ENCODE results near the gene SRPX. TPM values are rescaled to one million over a fixed set of nuclear protein-coding genes. Genes with fewer than 3 reads are reported as not detected.

The SRPX gene
- total and polyA plus RNA-seq, 10 of the 15 experiments (the other 5 are each of a cell fraction or from before 2014, with no cell fraction given), result 0.05 to 0.79 (median 0.23) TPM; not detected in 1

DNA sequence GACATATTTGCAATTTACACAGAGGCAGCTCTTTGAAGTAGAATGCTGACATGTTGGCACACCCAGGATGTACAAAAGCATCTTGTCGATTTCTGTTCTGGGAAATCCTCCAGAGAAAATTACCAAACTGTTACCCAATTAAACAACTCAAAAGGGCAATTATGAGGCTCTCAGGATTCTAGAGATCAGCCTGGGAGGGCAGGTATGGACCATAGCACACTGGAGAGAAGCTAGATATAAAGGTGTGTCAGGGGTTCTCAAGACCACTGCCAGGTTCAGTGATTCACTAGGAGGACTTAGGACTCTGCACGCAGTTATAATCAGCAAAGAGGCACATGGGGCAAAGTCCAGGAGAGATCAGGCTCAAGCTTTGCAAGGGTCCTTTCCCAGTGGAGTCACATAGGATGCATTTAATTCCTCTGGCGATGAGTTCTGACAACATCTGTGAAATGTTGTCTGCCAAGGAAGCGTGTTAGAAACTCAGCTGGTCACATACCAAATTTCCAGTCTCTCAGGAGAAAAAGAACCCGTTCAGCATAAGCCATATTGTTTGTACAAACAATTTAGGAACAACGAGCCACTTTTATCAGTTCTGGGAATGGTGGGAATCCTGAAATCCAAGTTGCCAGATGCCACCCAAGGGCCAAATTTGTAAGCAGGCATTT, 113.5 kb downstream of the SRPX start (continued):
- TF ChIP-seq, protein P1, sequence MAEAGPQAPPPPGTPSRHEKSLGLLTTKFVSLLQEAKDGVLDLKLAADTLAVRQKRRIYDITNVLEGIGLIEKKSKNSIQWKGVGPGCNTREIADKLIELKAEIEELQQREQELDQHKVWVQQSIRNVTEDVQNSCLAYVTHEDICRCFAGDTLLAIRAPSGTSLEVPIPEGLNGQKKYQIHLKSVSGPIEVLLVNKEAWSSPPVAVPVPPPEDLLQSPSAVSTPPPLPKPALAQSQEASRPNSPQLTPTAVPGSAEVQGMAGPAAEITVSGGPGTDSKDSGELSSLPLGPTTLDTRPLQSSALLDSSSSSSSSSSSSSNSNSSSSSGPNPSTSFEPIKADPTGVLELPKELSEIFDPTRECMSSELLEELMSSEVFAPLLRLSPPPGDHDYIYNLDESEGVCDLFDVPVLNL (IDR thresholded peaks at IDR 0.05; ENCODE audit: low read depth, low read length), result no peak
- TF ChIP-seq SREBF1 (IDR thresholded peaks at IDR 0.05; ENCODE audit: low read length), result no peak
- no peak for TF ChIP-seq CHD1 (IDR thresholded peaks at IDR 0.05; ENCODE audit: low read depth, low read length)
- no peak for TF ChIP-seq EP300 (IDR thresholded peaks at IDR 0.05; ENCODE audit: borderline replicate concordance in 1 of 2, control insufficient read depth in 1 of 2, low read depth in 2 of 2, low read length in 2 of 2)
- TF ChIP-seq, protein P2, sequence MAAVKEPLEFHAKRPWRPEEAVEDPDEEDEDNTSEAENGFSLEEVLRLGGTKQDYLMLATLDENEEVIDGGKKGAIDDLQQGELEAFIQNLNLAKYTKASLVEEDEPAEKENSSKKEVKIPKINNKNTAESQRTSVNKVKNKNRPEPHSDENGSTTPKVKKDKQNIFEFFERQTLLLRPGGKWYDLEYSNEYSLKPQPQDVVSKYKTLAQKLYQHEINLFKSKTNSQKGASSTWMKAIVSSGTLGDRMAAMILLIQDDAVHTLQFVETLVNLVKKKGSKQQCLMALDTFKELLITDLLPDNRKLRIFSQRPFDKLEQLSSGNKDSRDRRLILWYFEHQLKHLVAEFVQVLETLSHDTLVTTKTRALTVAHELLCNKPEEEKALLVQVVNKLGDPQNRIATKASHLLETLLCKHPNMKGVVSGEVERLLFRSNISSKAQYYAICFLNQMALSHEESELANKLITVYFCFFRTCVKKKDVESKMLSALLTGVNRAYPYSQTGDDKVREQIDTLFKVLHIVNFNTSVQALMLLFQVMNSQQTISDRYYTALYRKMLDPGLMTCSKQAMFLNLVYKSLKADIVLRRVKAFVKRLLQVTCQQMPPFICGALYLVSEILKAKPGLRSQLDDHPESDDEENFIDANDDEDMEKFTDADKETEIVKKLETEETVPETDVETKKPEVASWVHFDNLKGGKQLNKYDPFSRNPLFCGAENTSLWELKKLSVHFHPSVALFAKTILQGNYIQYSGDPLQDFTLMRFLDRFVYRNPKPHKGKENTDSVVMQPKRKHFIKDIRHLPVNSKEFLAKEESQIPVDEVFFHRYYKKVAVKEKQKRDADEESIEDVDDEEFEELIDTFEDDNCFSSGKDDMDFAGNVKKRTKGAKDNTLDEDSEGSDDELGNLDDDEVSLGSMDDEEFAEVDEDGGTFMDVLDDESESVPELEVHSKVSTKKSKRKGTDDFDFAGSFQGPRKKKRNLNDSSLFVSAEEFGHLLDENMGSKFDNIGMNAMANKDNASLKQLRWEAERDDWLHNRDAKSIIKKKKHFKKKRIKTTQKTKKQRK (IDR thresholded peaks at IDR 0.05; ENCODE audit: low read depth, low read length), result no peak
- no peak for TF ChIP-seq POLR2A (IDR thresholded peaks at IDR 0.05; ENCODE audit: low read depth, low read length)
- no peak for TF ChIP-seq SMC3 (IDR thresholded peaks at IDR 0.05; ENCODE audit: borderline replicate concordance, low read length)
- no peak for TF ChIP-seq SRF (IDR thresholded peaks at IDR 0.05; ENCODE audit: low read depth in 2 of 2, low read length in 2 of 2)
- no peak for TF ChIP-seq GABPA (IDR thresholded peaks at IDR 0.05; ENCODE audit: low read depth)
- no peak for TF ChIP-seq ZNF217 (IDR thresholded peaks at IDR 0.05)
- TF ChIP-seq SP1 (IDR thresholded peaks at IDR 0.05; ENCODE audit: low read depth, low read length), result no peak
- TF ChIP-seq, protein P3, sequence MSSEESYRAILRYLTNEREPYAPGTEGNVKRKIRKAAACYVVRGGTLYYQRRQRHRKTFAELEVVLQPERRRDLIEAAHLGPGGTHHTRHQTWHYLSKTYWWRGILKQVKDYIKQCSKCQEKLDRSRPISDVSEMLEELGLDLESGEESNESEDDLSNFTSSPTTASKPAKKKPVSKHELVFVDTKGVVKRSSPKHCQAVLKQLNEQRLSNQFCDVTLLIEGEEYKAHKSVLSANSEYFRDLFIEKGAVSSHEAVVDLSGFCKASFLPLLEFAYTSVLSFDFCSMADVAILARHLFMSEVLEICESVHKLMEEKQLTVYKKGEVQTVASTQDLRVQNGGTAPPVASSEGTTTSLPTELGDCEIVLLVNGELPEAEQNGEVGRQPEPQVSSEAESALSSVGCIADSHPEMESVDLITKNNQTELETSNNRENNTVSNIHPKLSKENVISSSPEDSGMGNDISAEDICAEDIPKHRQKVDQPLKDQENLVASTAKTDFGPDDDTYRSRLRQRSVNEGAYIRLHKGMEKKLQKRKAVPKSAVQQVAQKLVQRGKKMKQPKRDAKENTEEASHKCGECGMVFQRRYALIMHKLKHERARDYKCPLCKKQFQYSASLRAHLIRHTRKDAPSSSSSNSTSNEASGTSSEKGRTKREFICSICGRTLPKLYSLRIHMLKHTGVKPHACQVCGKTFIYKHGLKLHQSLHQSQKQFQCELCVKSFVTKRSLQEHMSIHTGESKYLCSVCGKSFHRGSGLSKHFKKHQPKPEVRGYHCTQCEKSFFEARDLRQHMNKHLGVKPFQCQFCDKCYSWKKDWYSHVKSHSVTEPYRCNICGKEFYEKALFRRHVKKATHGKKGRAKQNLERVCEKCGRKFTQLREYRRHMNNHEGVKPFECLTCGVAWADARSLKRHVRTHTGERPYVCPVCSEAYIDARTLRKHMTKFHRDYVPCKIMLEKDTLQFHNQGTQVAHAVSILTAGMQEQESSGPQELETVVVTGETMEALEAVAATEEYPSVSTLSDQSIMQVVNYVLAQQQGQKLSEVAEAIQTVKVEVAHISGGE (CRISPR knock-in tag; IDR thresholded peaks at IDR 0.05), result no peak
- TF ChIP-seq DPF2 (IDR thresholded peaks at IDR 0.05), result no peak

All from GM12878 (cell line).